Mucosa of descending colon (tissue), 3 donors: Measurements from ENCODE around the gene PDLIM5. TPM values are rescaled to one million over a fixed set of nuclear protein-coding genes. Genes with fewer than 3 reads are reported as not detected.

Experiments used
- ATAC-seq: fragments of 200-7000 bp; cut with Tn5 transposase; one replicate; pipeline ENCODE4 v1.9.1; 2020; ENCODE audit warnings: mild to moderate bottlenecking, moderate library complexity
- DNase-seq, 3 donors: peaks; one replicate each; pipeline ENCODE4 v3.0.0-alpha.2; 2020
- H3K36me3 ChIP-seq: fragments of 200-600 bp; one replicate; pipeline ENCODE4 v1.8.0; 2021; ENCODE audit warnings: low read depth, mild to moderate bottlenecking
- H3K4me1 ChIP-seq: fragments of 200-600 bp; one replicate; pipeline ENCODE4 v1.8.0; 2021; ENCODE audit warnings: low read depth, mild to moderate bottlenecking
- H3K4me3 ChIP-seq: fragments of 200-600 bp; one replicate; pipeline ENCODE4 v1.8.0; 2021; ENCODE audit warnings: mild to moderate bottlenecking
- H3K9me3 ChIP-seq: fragments of 200-600 bp; one replicate; pipeline ENCODE4 v1.8.0; 2021; ENCODE audit warnings: mild to moderate bottlenecking
- CTCF ChIP-seq: fragments of 200-600 bp; IDR thresholded peaks from one replicate; pipeline ENCODE4 v1.8.0; 2022; ENCODE audit warnings: antibody characterized with exemption, mild to moderate bottlenecking
- intact Hi-C, 2 donors: fragments of 100-400 bp; cut with DNase I in 1 of 2; cut with micrococcal nuclease in 1 of 2; formaldehyde crosslinking; loops; one replicate each; pipeline versions ENCODE4 v1.11.0 to v1.11.1; 2022; cut with DNase I, micrococcal nuclease
- total RNA-seq, 3 donors: library from RNA; stranded (reverse); fragmentation: NEBNext Ultra II Directional in 2 of 3; extraction: Animal tissue kit (Norgen Biotek cat#: 25700) in 2 of 3; gene quantifications; one replicate each; pipeline versions ENCODE4 v1.2.1 to v1.2.4, GENCODE V29; 2021 to 2023
- donor health status: DM: no; HTN: no; CAD: no; lungs with moderate emphysema.
- donor health status: DM: no; HTN: no; CAD: no.
- donor health status: DM: no; HTN: yes; CAD: no.

Gene PDLIM5
- total RNA-seq, 3 donors from 2014 or later, result 137 to 183 (median 160) TPM

- no peak for DNase-seq
- Histone ChIP-seq H3K36me3 (no peaks in the 10 kb centered on the region), H3K4me1 (no peaks in the 10 kb centered on the region), H3K9me3 (peaks cover 24% of the 10 kb centered on the region), H3K4me3 (no peak overlapping the region)
- ATAC-seq, result no peak
- intact Hi-C loops, result no loop called here
- no peak for TF ChIP-seq CTCF
Observed at GRCh38 chr4:94428884-94429283, 22.9 kb upstream of the PDLIM5 start.

GRCh38 chr4:94430406-94430805 is 21.3 kb upstream of the PDLIM5 start:
- H3K4me3 ChIP-seq, result no peak overlapping the region
- no peaks in the 10 kb centered on the region for H3K36me3 ChIP-seq
- H3K9me3 ChIP-seq, result peaks cover 23% of the 10 kb centered on the region
- ATAC-seq (no peak), DNase-seq (no peak)
- intact Hi-C loops, result no loop called here
- no peaks in the 10 kb centered on the region for H3K4me1 ChIP-seq
- TF ChIP-seq CTCF, result no peak

- no peaks in the 10 kb centered on the region for H3K36me3 ChIP-seq
- H3K9me3 ChIP-seq, result peaks cover 14% of the 10 kb centered on the region
- H3K4me3 ChIP-seq, result no peak overlapping the region
- ATAC-seq, result no peak
- intact Hi-C loops, result no loop called here
- DNase-seq, result no peak
- TF ChIP-seq CTCF, result no peak
- H3K4me1 ChIP-seq, result no peaks in the 10 kb centered on the region
Observed at GRCh38 chr4:94431388-94431787, 20.4 kb upstream of the PDLIM5 start.

- no peak overlapping the region for H3K4me3 ChIP-seq
- H3K9me3 ChIP-seq, result no peaks in the 10 kb centered on the region
- H3K36me3 ChIP-seq, result no peaks in the 10 kb centered on the region
- H3K4me1 ChIP-seq, result no peaks in the 10 kb centered on the region
- intact Hi-C loops, result no loop called here
- TF ChIP-seq CTCF, result no peak
- DNase-seq (no peak), ATAC-seq (no peak)
Observed at GRCh38 chr4:94434505-94434904, 17.2 kb upstream of the PDLIM5 start.

GRCh38 chr4:94435874-94436273 is 15.9 kb upstream of the PDLIM5 start:
- no peaks in the 10 kb centered on the region for H3K36me3 ChIP-seq
- no peak overlapping the region for H3K4me3 ChIP-seq
- DNase-seq (no peak), ATAC-seq (no peak)
- H3K9me3 ChIP-seq, result no peaks in the 10 kb centered on the region
- no peaks in the 10 kb centered on the region for H3K4me1 ChIP-seq
- intact Hi-C loops, result no loop called here
- no peak for TF ChIP-seq CTCF

GRCh38 chr4:94436512-94436911 is 15.2 kb upstream of the PDLIM5 start:
- no peak for ATAC-seq
- no peak for DNase-seq
- H3K9me3 ChIP-seq, result no peaks in the 10 kb centered on the region
- no peaks in the 10 kb centered on the region for H3K36me3 ChIP-seq
- TF ChIP-seq CTCF, result no peak
- H3K4me3 ChIP-seq, result no peak overlapping the region
- intact Hi-C loops, result no loop called here
- no peaks in the 10 kb centered on the region for H3K4me1 ChIP-seq
